Prostate gland (tissue), 2 donors: ENCODE measurements around the gene RNF141.

ENCODE experiments used
- CTCF ChIP-seq, 4 experiments: fragments of 200-600 bp in 2 of 4; fragments of 450-650 bp in 2 of 4; sonication (generic) in 2 of 4; IDR thresholded peaks; 1 replicate in 3 of 4; 2 replicates in 1 of 4; pipeline ENCODE4 v1.5.1; 2016 to 2019; ENCODE audit warnings: antibody characterized with exemption in 4 of 4, mild to moderate bottlenecking in 2 of 4, moderate library complexity in 2 of 4
- POLR2A ChIP-seq: fragments of 450-650 bp; IDR thresholded peaks from one replicate; pipeline ENCODE4 v1.6.1; 2016; ENCODE audit warnings: antibody characterized with exemption, mild to moderate bottlenecking
- POLR2AphosphoS5 ChIP-seq: sonication (generic); formaldehyde crosslinking; IDR thresholded peaks from one replicate; pipeline ENCODE4 v1.6.1; 2017; ENCODE audit warnings: antibody characterized with exemption

GRCh38 chr11:10502065-10502680, 38.8 kb downstream of the RNF141 start:
- no peak for TF ChIP-seq POLR2A
- no peak for TF ChIP-seq CTCF (IDR thresholded peaks at IDR 0.05)
- no peak for TF ChIP-seq POLR2AphosphoS5
